ENCODE data around the gene PAPPA. TPM values are rescaled to one million over a fixed set of nuclear protein-coding genes. Genes with fewer than 3 reads are reported as not detected.

PAPPA gene
- total RNA-seq, 2 donors from 2014 or later: not detected

GRCh38 chr9:116377179-116377798, 223.7 kb downstream of the PAPPA start:
- Mint-ChIP-seq H3K36me3 (ENCODE audit: insufficient read depth in 2 of 2) (peaks cover 0 to 2% of the 10 kb centered on the region in 2 donors), H3K4me3 (no peak overlapping the region), H3K4me1 (ENCODE audit: low read depth) (no peaks in the 10 kb centered on the region), H3K9me3 (peaks cover 0 to 2% of the 10 kb centered on the region in 2 donors), H3K27ac (no peak overlapping the region), H3K27me3 (ENCODE audit: low read depth) (no peaks in the 10 kb centered on the region)
- DNase-seq (no peak), ATAC-seq (replicated peaks in 1 of 2) (no peak)

- ATAC-seq (replicated peaks in 1 of 2) (no peak), DNase-seq (no peak)
- Mint-ChIP-seq H3K36me3 (ENCODE audit: insufficient read depth in 2 of 2) (peaks cover 0 to 2% of the 10 kb centered on the region in 2 donors), H3K4me3 (no peak overlapping the region), H3K4me1 (ENCODE audit: low read depth) (no peaks in the 10 kb centered on the region), H3K27me3 (ENCODE audit: low read depth) (no peaks in the 10 kb centered on the region), H3K9me3 (peaks cover 0 to 2% of the 10 kb centered on the region in 2 donors), H3K27ac (no peak overlapping the region)
Observed at GRCh38 chr9:116378873-116379272, 225.3 kb downstream of the PAPPA start.

- no peak for ATAC-seq (replicated peaks in 1 of 2)
- no peaks in the 10 kb centered on the region for H3K9me3 Mint-ChIP-seq
- H3K4me1 Mint-ChIP-seq (ENCODE audit: low read depth): no peaks in the 10 kb centered on the region
- no peak for DNase-seq
- no peaks in the 10 kb centered on the region for H3K27me3 Mint-ChIP-seq (ENCODE audit: low read depth)
- no peaks in the 10 kb centered on the region for H3K36me3 Mint-ChIP-seq (ENCODE audit: insufficient read depth in 2 of 2)
- H3K27ac Mint-ChIP-seq: no peak overlapping the region
- H3K4me3 Mint-ChIP-seq: no peak overlapping the region
Observed at GRCh38 chr9:116379821-116380220, 226.2 kb downstream of the PAPPA start.

- Mint-ChIP-seq H3K9me3 (no peaks in the 10 kb centered on the region), H3K4me1 (ENCODE audit: low read depth) (no peaks in the 10 kb centered on the region), H3K27ac (no peak overlapping the region), H3K27me3 (ENCODE audit: low read depth) (no peaks in the 10 kb centered on the region), H3K4me3 (no peak overlapping the region), H3K36me3 (ENCODE audit: insufficient read depth in 2 of 2) (no peaks in the 10 kb centered on the region)
- ATAC-seq (replicated peaks in 1 of 2) (no peak), DNase-seq (no peak)
Observed at GRCh38 chr9:116380496-116380995, 227.0 kb downstream of the PAPPA start.

GRCh38 chr9:116381350-116381749, 227.8 kb downstream of the PAPPA start:
- Mint-ChIP-seq H3K27me3 (ENCODE audit: low read depth) (no peaks in the 10 kb centered on the region), H3K9me3 (no peaks in the 10 kb centered on the region), H3K36me3 (ENCODE audit: insufficient read depth in 2 of 2) (no peaks in the 10 kb centered on the region), H3K27ac (no peak overlapping the region), H3K4me3 (no peak overlapping the region), H3K4me1 (ENCODE audit: low read depth) (no peaks in the 10 kb centered on the region)
- ATAC-seq (replicated peaks in 1 of 2): no peak
- no peak for DNase-seq

- Mint-ChIP-seq H3K4me1 (ENCODE audit: low read depth) (no peaks in the 10 kb centered on the region), H3K36me3 (ENCODE audit: insufficient read depth in 2 of 2) (no peaks in the 10 kb centered on the region), H3K4me3 (no peak overlapping the region), H3K27ac (no peak overlapping the region), H3K9me3 (no peaks in the 10 kb centered on the region), H3K27me3 (ENCODE audit: low read depth) (no peaks in the 10 kb centered on the region)
- no peak for ATAC-seq (replicated peaks in 1 of 2)
- no peak for DNase-seq
Observed at GRCh38 chr9:116382053-116382452, 228.5 kb downstream of the PAPPA start.

GRCh38 chr9:116383133-116383532, 229.5 kb downstream of the PAPPA start:
- no peaks in the 10 kb centered on the region for H3K4me1 Mint-ChIP-seq (ENCODE audit: low read depth)
- ATAC-seq (replicated peaks in 1 of 2): no peak
- no peak for DNase-seq
- no peak overlapping the region for H3K4me3 Mint-ChIP-seq
- no peaks in the 10 kb centered on the region for H3K36me3 Mint-ChIP-seq (ENCODE audit: insufficient read depth in 2 of 2)
- H3K27me3 Mint-ChIP-seq (ENCODE audit: low read depth): no peaks in the 10 kb centered on the region
- H3K9me3 Mint-ChIP-seq: no peaks in the 10 kb centered on the region
- no peak overlapping the region for H3K27ac Mint-ChIP-seq

GRCh38 chr9:116383936-116384335, 230.3 kb downstream of the PAPPA start:
- Mint-ChIP-seq H3K4me3 (no peak overlapping the region), H3K27ac (no peak overlapping the region), H3K36me3 (ENCODE audit: insufficient read depth in 2 of 2) (no peaks in the 10 kb centered on the region), H3K4me1 (ENCODE audit: low read depth) (no peaks in the 10 kb centered on the region), H3K27me3 (ENCODE audit: low read depth) (no peaks in the 10 kb centered on the region), H3K9me3 (no peaks in the 10 kb centered on the region)
- ATAC-seq (replicated peaks in 1 of 2) (no peak), DNase-seq (no peak)

- Mint-ChIP-seq H3K27ac (no peak overlapping the region), H3K27me3 (ENCODE audit: low read depth) (no peaks in the 10 kb centered on the region), H3K4me3 (no peak overlapping the region), H3K9me3 (no peaks in the 10 kb centered on the region), H3K4me1 (ENCODE audit: low read depth) (no peaks in the 10 kb centered on the region), H3K36me3 (ENCODE audit: insufficient read depth in 2 of 2) (no peaks in the 10 kb centered on the region)
- DNase-seq (no peak), ATAC-seq (replicated peaks in 1 of 2) (no peak)
Observed at GRCh38 chr9:116387934-116388698, 234.5 kb downstream of the PAPPA start.

GRCh38 chr9:116389541-116390302, 236.1 kb downstream of the PAPPA start:
- Mint-ChIP-seq H3K4me1 (ENCODE audit: low read depth) (no peaks in the 10 kb centered on the region), H3K36me3 (ENCODE audit: insufficient read depth in 2 of 2) (no peaks in the 10 kb centered on the region), H3K27me3 (ENCODE audit: low read depth) (no peaks in the 10 kb centered on the region), H3K27ac (no peak overlapping the region), H3K4me3 (no peak overlapping the region), H3K9me3 (no peaks in the 10 kb centered on the region)
- no peak for ATAC-seq (replicated peaks in 1 of 2)
- no peak for DNase-seq

GRCh38 chr9:116390303-116391228, 237.0 kb downstream of the PAPPA start:
- Mint-ChIP-seq H3K4me1 (ENCODE audit: low read depth) (no peaks in the 10 kb centered on the region), H3K27me3 (ENCODE audit: low read depth) (no peaks in the 10 kb centered on the region), H3K36me3 (ENCODE audit: insufficient read depth in 2 of 2) (no peaks in the 10 kb centered on the region), H3K9me3 (no peaks in the 10 kb centered on the region), H3K27ac (no peak overlapping the region), H3K4me3 (no peak overlapping the region)
- DNase-seq (no peak), ATAC-seq (replicated peaks in 1 of 2) (no peak)

- Mint-ChIP-seq H3K4me3 (no peak overlapping the region), H3K27ac (no peak overlapping the region), H3K36me3 (ENCODE audit: insufficient read depth in 2 of 2) (no peaks in the 10 kb centered on the region), H3K9me3 (no peaks in the 10 kb centered on the region), H3K27me3 (ENCODE audit: low read depth) (no peaks in the 10 kb centered on the region), H3K4me1 (ENCODE audit: low read depth) (no peaks in the 10 kb centered on the region)
- no peak for DNase-seq
- ATAC-seq (replicated peaks in 1 of 2): no peak
Observed at GRCh38 chr9:116391306-116391900, 237.8 kb downstream of the PAPPA start.

Measured in activated T-cell treated with anti-CD3 and anti-CD28 coated beads, Interleukin-2, amount 50 U/mL, for 72 hours (primary cell).